Mesothelial cell of epicardium (in vitro differentiated cells): ENCODE results near the gene OS9. TPM values are rescaled to one million over a fixed set of nuclear protein-coding genes. Genes with fewer than 3 reads are reported as not detected.

Experiments used
- DNase-seq, 2 experiments: peaks; one replicate each; pipeline ENCODE4 v3.0.0; 2021; ENCODE audit warnings: low spot score in 2 of 2; ENCODE audit not compliant: unreplicated experiment in 2 of 2
- H3K27ac Mint-ChIP-seq: 2 replicates; pipeline ENCODE4 v1.8.0; 2021; ENCODE audit warnings: mixed read lengths
- H3K27me3 Mint-ChIP-seq: 2 replicates; pipeline ENCODE4 v1.8.0; 2021; ENCODE audit warnings: low read depth, mixed read lengths
- H3K36me3 Mint-ChIP-seq: 2 replicates; pipeline ENCODE4 v1.8.0; 2021; ENCODE audit warnings: mixed read lengths
- H3K4me1 Mint-ChIP-seq: 2 replicates; pipeline ENCODE4 v1.8.0; 2021; ENCODE audit warnings: mixed read lengths
- H3K4me3 Mint-ChIP-seq: 2 replicates; pipeline ENCODE4 v1.8.0; 2021; ENCODE audit warnings: mild to moderate bottlenecking, moderate library complexity, mixed read lengths
- H3K9me3 Mint-ChIP-seq: 2 replicates; pipeline ENCODE4 v1.8.0; 2021; ENCODE audit warnings: mixed read lengths
- total RNA-seq: library from RNA; stranded (reverse); gene quantifications from 3 replicates; pipeline ENCODE4 v1.2.1, GENCODE V29; 2021
- TF ChIP-seq, protein P1 (sequence below): fragments of 200-600 bp; sonication (generic); IDR thresholded peaks from one replicate; pipeline ENCODE4 v1.5.0; 2021; ENCODE audit warnings: antibody characterized with exemption; ENCODE audit not compliant: unreplicated experiment

Gene OS9
- total RNA-seq, 1 donor from 2014 or later: 166 TPM

GRCh38 chr12:57715786-57716185 is 21.9 kb downstream of the OS9 start:
- H3K4me3 Mint-ChIP-seq: no peak overlapping the region
- H3K36me3 Mint-ChIP-seq: peaks cover 41% of the 10 kb centered on the region
- no peak overlapping the region for H3K27ac Mint-ChIP-seq

GRCh38 chr12:57716305-57716704 is 22.4 kb downstream of the OS9 start:
- Mint-ChIP-seq H3K4me1 (no peaks in the 10 kb centered on the region), H3K9me3 (peaks cover 8% of the 10 kb centered on the region), H3K36me3 (peaks cover 42% of the 10 kb centered on the region), H3K27ac (no peak overlapping the region), H3K4me3 (no peak overlapping the region), H3K27me3 (no peaks in the 10 kb centered on the region)
- TF ChIP-seq, protein P1, sequence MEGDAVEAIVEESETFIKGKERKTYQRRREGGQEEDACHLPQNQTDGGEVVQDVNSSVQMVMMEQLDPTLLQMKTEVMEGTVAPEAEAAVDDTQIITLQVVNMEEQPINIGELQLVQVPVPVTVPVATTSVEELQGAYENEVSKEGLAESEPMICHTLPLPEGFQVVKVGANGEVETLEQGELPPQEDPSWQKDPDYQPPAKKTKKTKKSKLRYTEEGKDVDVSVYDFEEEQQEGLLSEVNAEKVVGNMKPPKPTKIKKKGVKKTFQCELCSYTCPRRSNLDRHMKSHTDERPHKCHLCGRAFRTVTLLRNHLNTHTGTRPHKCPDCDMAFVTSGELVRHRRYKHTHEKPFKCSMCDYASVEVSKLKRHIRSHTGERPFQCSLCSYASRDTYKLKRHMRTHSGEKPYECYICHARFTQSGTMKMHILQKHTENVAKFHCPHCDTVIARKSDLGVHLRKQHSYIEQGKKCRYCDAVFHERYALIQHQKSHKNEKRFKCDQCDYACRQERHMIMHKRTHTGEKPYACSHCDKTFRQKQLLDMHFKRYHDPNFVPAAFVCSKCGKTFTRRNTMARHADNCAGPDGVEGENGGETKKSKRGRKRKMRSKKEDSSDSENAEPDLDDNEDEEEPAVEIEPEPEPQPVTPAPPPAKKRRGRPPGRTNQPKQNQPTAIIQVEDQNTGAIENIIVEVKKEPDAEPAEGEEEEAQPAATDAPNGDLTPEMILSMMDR: no peak
- DNase-seq: peak in 1 of 2 experiments; percentile 35

More at GRCh38 chr12:57715786-57716185, 21.9 kb downstream of the OS9 start:
- TF ChIP-seq, protein P1: no peak
- H3K4me1 Mint-ChIP-seq: no peaks in the 10 kb centered on the region
- H3K9me3 Mint-ChIP-seq: peaks cover 8% of the 10 kb centered on the region
- H3K27me3 Mint-ChIP-seq: no peaks in the 10 kb centered on the region
- peak in 1 of 2 experiments; percentile 13 for DNase-seq

GRCh38 chr12:57717131-57717530 is 23.2 kb downstream of the OS9 start:
- TF ChIP-seq, protein P1: no peak
- no peak for DNase-seq
- Mint-ChIP-seq H3K9me3 (peaks cover under 1% of the 10 kb centered on the region), H3K4me1 (no peaks in the 10 kb centered on the region), H3K36me3 (peaks cover 42% of the 10 kb centered on the region), H3K27me3 (no peaks in the 10 kb centered on the region), H3K4me3 (no peak overlapping the region), H3K27ac (no peak overlapping the region)

GRCh38 chr12:57717846-57718640 is 24.1 kb downstream of the OS9 start:
- Mint-ChIP-seq H3K4me1 (no peaks in the 10 kb centered on the region), H3K36me3 (peaks cover 36% of the 10 kb centered on the region), H3K27ac (no peak overlapping the region), H3K27me3 (peaks cover 5% of the 10 kb centered on the region), H3K4me3 (no peak overlapping the region), H3K9me3 (no peaks in the 10 kb centered on the region)
- TF ChIP-seq, protein P1: no peak
- DNase-seq: peak in 1 of 2 experiments; percentile 10

DNA sequence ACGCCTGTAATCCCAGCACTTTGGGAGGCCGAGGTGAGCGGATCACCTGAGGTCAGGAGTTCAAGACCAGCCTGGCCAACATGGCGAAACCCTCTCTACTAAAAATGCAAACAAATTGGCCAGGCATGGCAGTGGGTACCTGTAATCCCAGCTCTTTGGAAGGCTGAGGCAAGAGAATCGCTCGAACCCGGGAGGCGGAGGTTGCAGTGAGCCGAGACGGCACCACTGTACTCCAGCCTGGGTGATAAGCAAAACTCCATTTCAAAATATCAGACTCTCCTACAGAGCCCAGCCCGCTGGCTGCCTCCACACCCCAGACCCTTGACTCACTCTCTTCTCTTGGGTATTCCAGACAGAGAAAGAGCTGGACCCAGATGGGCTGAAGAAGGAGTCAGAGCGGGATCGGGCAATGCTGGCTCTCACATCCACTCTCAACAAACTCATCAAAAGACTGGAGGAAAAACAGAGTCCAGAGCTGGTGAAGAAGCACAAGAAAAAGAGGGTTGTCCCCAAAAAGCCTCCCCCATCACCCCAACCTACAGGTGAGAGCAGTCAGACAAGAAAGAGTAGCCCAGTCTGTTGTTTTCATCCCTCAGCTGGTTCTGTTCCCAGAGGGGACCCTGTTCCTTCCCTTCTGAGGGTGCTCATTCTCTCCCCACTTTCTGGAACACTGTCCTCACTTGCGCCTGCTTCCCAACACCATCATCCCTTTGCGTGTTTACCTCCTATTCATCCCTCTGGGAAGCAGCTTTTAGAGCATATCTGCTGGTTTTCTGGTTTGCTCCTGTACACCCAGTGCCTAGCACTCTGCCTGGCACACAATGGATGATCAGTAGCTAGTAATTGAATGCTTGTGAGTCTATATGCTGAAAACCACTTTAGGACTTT is 25.0 kb downstream of the OS9 start:
- DNase-seq: peak in 1 of 2 experiments; percentile 25
- no peak overlapping the region for H3K4me3 Mint-ChIP-seq
- no peak overlapping the region for H3K27ac Mint-ChIP-seq
- no peaks in the 10 kb centered on the region for H3K9me3 Mint-ChIP-seq
- H3K36me3 Mint-ChIP-seq: peaks cover 30% of the 10 kb centered on the region
- peaks cover 13% of the 10 kb centered on the region for H3K27me3 Mint-ChIP-seq
- TF ChIP-seq, protein P1: no peak
- no peaks in the 10 kb centered on the region for H3K4me1 Mint-ChIP-seq
